Pancreas (tissue), 10 donors: ENCODE data around the gene PTPRG. TPM values are rescaled to one million over a fixed set of nuclear protein-coding genes. Genes with fewer than 3 reads are reported as not detected.

ENCODE experiments used
- ATAC-seq, 4 donors: fragments of 200-7000 bp; cut with Tn5 transposase; one replicate each; pipeline versions ENCODE4 v1.8.0 to v1.9.1; 2020; ENCODE audit warnings: mild to moderate bottlenecking in 4 of 4, moderate library complexity in 4 of 4
- DNase-seq, 6 donors: peaks; one replicate each; pipeline ENCODE4 v3.0.0-alpha.2; 2020
- FAIRE-seq: peaks from 2 replicates; lab custom pipeline; 2012; peaks lifted over from hg19 to GRCh38; lab: Jason Lieb, UNC
- H3K27ac ChIP-seq, 4 donors: fragments of 200-600 bp; sonication (generic); 1 replicate in 3 of 4; 2 replicates in 1 of 4; pipeline versions ENCODE4 v1.5.0 to v1.8.0; 2020
- H3K27me3 ChIP-seq, 4 donors: fragments of 200-600 bp; one replicate each; pipeline ENCODE4 v1.8.0; 2021
- H3K36me3 ChIP-seq, 3 donors: fragments of 200-600 bp; sonication (generic) in 1 of 3; one replicate each; pipeline versions ENCODE4 v1.5.0 to v1.8.0; 2020 to 2021
- H3K4me1 ChIP-seq, 3 donors: fragments of 200-600 bp; one replicate each; pipeline ENCODE4 v1.8.0; 2021
- H3K4me3 ChIP-seq, 4 donors: fragments of 200-600 bp; sonication (generic) in 2 of 4; one replicate each; pipeline versions ENCODE4 v1.5.0 to v1.8.0; 2020 to 2021
- H3K9me3 ChIP-seq, 4 donors: fragments of 200-600 bp; one replicate each; pipeline ENCODE4 v1.8.0; 2021
- CTCF ChIP-seq, 4 donors: fragments of 200-600 bp; sonication (generic) in 3 of 4; IDR thresholded peaks; one replicate each; pipeline versions ENCODE4 v1.5.0 to v1.8.0; 2021; ENCODE audit warnings: antibody characterized with exemption in 4 of 4
- WGBS, 2 donors: extraction: QIAGEN DNeasy Blood & Tissue Kit; methylation state at CpG; one replicate each; pipeline ENCODE4 v1.1.7; 2013; 5-methylcytosine and 5-hydroxymethylcytosine counted together
- intact Hi-C, 3 donors: fragments of 100-400 bp; cut with DNase I; formaldehyde crosslinking; loops; one replicate each; pipeline versions ENCODE4 v1.11.1 to v1.14.2; 2022
- polyA plus RNA-seq, 2 donors: library from polyadenylated mRNA; stranded (reverse); fragments of 200-250 nt; gene quantifications; one replicate each; pipeline ENCODE4 v1.2.3, GENCODE V29; 2013
- total RNA-seq, 6 donors: library from RNA; stranded (reverse); fragmentation: NEBNext Ultra II Directional in 4 of 6; extraction: Animal tissue kit (Norgen Biotek cat#: 25700) in 4 of 6; gene quantifications; one replicate each; pipeline versions ENCODE4 v1.2.1 to v1.2.4, GENCODE V29; 2021 to 2023
- donor health status: healthy with polysubstance abuse.
- donor health status: DM: no; HTN: no; CAD: no; lungs with moderate emphysema.
- donor health status: DM: no; HTN: no; CAD: no.
- donor health status: control.
- donor health status: control.
- donor health status: Bipolar disorder and iron deficiency.
- donor health status: DM: yes; HTN: yes; CAD: no.
- donor health status: DM: no; HTN: no; CAD: no.
- donor health status: DM: no; HTN: no; CAD: no.
- donor health status: DM: yes; HTN: yes; CAD: no.

Gene PTPRG
- total and polyA plus RNA-seq, 8 donors: 2.8 to 20.5 (median 9.5) TPM

GRCh38 chr3:61915296-61915695 is 353.9 kb downstream of the PTPRG start:
- Histone ChIP-seq H3K9me3 (no peaks in the 10 kb centered on the region), H3K36me3 (no peaks in the 10 kb centered on the region), H3K27ac (no peak overlapping the region), H3K27me3 (no peaks in the 10 kb centered on the region), H3K4me1 (no peaks in the 10 kb centered on the region), H3K4me3 (no peak overlapping the region)
- no peak for FAIRE-seq
- no peak for DNase-seq
- ATAC-seq: no peak
- TF ChIP-seq CTCF (IDR thresholded peaks at IDR 0.05): no peak
- intact Hi-C loops: no loop called here
- 89 to 90% methylated on average over 3 of the region's 3 CpGs for WGBS, 2 donors

- TF ChIP-seq CTCF (IDR thresholded peaks at IDR 0.05): no peak
- FAIRE-seq (no peak), DNase-seq (no peak), ATAC-seq (no peak)
- H3K4me3 ChIP-seq: no peak overlapping the region
- no peak overlapping the region for H3K27ac ChIP-seq
- 84 to 85% methylated on average over 4 of the region's 4 CpGs for WGBS, 2 donors
- H3K4me1 ChIP-seq: no peaks in the 10 kb centered on the region
- intact Hi-C loops: no loop called here
- H3K36me3 ChIP-seq: no peaks in the 10 kb centered on the region
- H3K9me3 ChIP-seq: no peaks in the 10 kb centered on the region
- H3K27me3 ChIP-seq: no peaks in the 10 kb centered on the region
Observed at GRCh38 chr3:61919371-61919770, 358.0 kb downstream of the PTPRG start.

GRCh38 chr3:61922118-61922517 is 360.7 kb downstream of the PTPRG start:
- intact Hi-C loops: no loop called here
- 85 to 95% methylated on average over 5 of the region's 5 CpGs for WGBS, 2 donors
- no peak overlapping the region for H3K27ac ChIP-seq
- no peak for FAIRE-seq
- no peaks in the 10 kb centered on the region for H3K4me1 ChIP-seq
- DNase-seq: no peak
- H3K9me3 ChIP-seq: no peaks in the 10 kb centered on the region
- H3K36me3 ChIP-seq: no peaks in the 10 kb centered on the region
- no peak overlapping the region for H3K4me3 ChIP-seq
- TF ChIP-seq CTCF (IDR thresholded peaks at IDR 0.05): no peak
- no peak for ATAC-seq
- H3K27me3 ChIP-seq: no peaks in the 10 kb centered on the region

- no peak overlapping the region for H3K27ac ChIP-seq
- DNase-seq (no peak), FAIRE-seq (no peak), ATAC-seq (no peak)
- no peak overlapping the region for H3K4me3 ChIP-seq
- 82 to 85% methylated on average over 4 of the region's 4 CpGs for WGBS, 2 donors
- TF ChIP-seq CTCF (IDR thresholded peaks at IDR 0.05): no peak
- H3K27me3 ChIP-seq: no peaks in the 10 kb centered on the region
- H3K9me3 ChIP-seq: no peaks in the 10 kb centered on the region
- no peaks in the 10 kb centered on the region for H3K36me3 ChIP-seq
- intact Hi-C loops: no loop called here
- no peaks in the 10 kb centered on the region for H3K4me1 ChIP-seq
Observed at GRCh38 chr3:61924090-61924735, 362.8 kb downstream of the PTPRG start.

GRCh38 chr3:61924991-61925390 is 363.6 kb downstream of the PTPRG start:
- no peak for TF ChIP-seq CTCF (IDR thresholded peaks at IDR 0.05)
- no peak for DNase-seq
- no peak for ATAC-seq
- no peak for FAIRE-seq
- Histone ChIP-seq H3K4me1 (no peaks in the 10 kb centered on the region), H3K27me3 (no peaks in the 10 kb centered on the region), H3K4me3 (no peak overlapping the region), H3K9me3 (no peaks in the 10 kb centered on the region), H3K27ac (no peak overlapping the region), H3K36me3 (no peaks in the 10 kb centered on the region)
- 93 to 96% methylated on average over 2 of the region's 2 CpGs for WGBS, 2 donors
- intact Hi-C loops: no loop called here
